GM06990 (cell line): ENCODE data around the gene HS6ST3.
"Not testable (repeated sequence)": the region's sequence is repeated elsewhere in the genome, so short reads cannot be mapped to it uniquely, and the experiment has no call there.

Experiments
- DNase-seq: peaks from one replicate; pipeline ENCODE4 v3.0.0-alpha.2; 2011; ENCODE audit not compliant: insufficient read length; ENCODE audit errors: extremely low read depth
- H3K27me3 ChIP-seq: replicated peaks from 2 replicates; pipeline ENCODE4 v1.6.0; 2011; ENCODE audit warnings: low read length; ENCODE audit not compliant: control insufficient read depth, insufficient read depth
- H3K36me3 ChIP-seq: 2 replicates; pipeline ENCODE4 v1.5.1; 2011; ENCODE audit warnings: low read length; ENCODE audit not compliant: control insufficient read depth, insufficient read depth
- H3K4me3 ChIP-seq: replicated peaks from 2 replicates; pipeline ENCODE4 v1.5.1; 2011; ENCODE audit warnings: low read depth, mild to moderate bottlenecking, control low read depth, low read length
- CTCF ChIP-seq: IDR thresholded peaks from 2 replicates; pipeline ENCODE4 v1.5.1; 2011; ENCODE audit warnings: low read length, control low read depth, mild to moderate bottlenecking, inconsistent platforms; ENCODE audit not compliant: insufficient read depth, poor library complexity, severe bottlenecking

Gene HS6ST3

GRCh38 chr13:96772426-96772825 lies 682.5 kb downstream of the HS6ST3 start:
- no peak for TF ChIP-seq CTCF
- Histone ChIP-seq H3K27me3 (no peaks in the 10 kb centered on the region), H3K4me3 (no peak overlapping the region)

GRCh38 chr13:96778302-96778701 lies 688.4 kb downstream of the HS6ST3 start:
- not testable (repeated sequence) for H3K36me3 ChIP-seq, DNase-seq, H3K27me3 ChIP-seq, H3K4me3 ChIP-seq

More at GRCh38 chr13:96772426-96772825, 682.5 kb downstream of the HS6ST3 start:
- no peaks in the 10 kb centered on the region for H3K36me3 ChIP-seq
- DNase-seq = no peak

GRCh38 chr13:96779691-96780090 lies 689.8 kb downstream of the HS6ST3 start:
- no peak for TF ChIP-seq CTCF
- Histone ChIP-seq H3K4me3 (no peak overlapping the region), H3K27me3 (no peaks in the 10 kb centered on the region), H3K36me3 (no peaks in the 10 kb centered on the region)
- no peak for DNase-seq

- Histone ChIP-seq H3K4me3 (no peak overlapping the region), H3K36me3 (no peaks in the 10 kb centered on the region), H3K27me3 (no peaks in the 10 kb centered on the region)
- no peak for TF ChIP-seq CTCF
- DNase-seq = no peak
These were observed 690.2 kb downstream of the HS6ST3 start for GRCh38 chr13:96780105-96780504.

GRCh38 chr13:96781141-96781540 lies 691.2 kb downstream of the HS6ST3 start:
- no peak for TF ChIP-seq CTCF
- H3K36me3 ChIP-seq = no peaks in the 10 kb centered on the region
- no peak overlapping the region for H3K4me3 ChIP-seq
- H3K27me3 ChIP-seq = no peaks in the 10 kb centered on the region
- DNase-seq = no peak

GRCh38 chr13:96782186-96782585 lies 692.3 kb downstream of the HS6ST3 start:
- no peak for DNase-seq
- Histone ChIP-seq H3K36me3 (no peaks in the 10 kb centered on the region), H3K4me3 (no peak overlapping the region), H3K27me3 (no peaks in the 10 kb centered on the region)
- no peak for TF ChIP-seq CTCF
